HG02884 (cell line): ENCODE measurements around the gene IL6ST.
"Not testable (repeated sequence)": the region's sequence is repeated elsewhere in the genome, so short reads cannot be mapped to it uniquely, and the experiment has no call there.

Experiments
- ATAC-seq: cut with Tn5 transposase; IDR thresholded peaks from one replicate; pipeline ENCODE4 v1.9.1; 2021; ENCODE audit warnings: mild to moderate bottlenecking, moderate library complexity; ENCODE audit not compliant: unreplicated experiment

IL6ST gene

GRCh38 chr5:55969956-55970355 is 24.8 kb downstream of the IL6ST start:
- ATAC-seq: no peak

- no peak for ATAC-seq
Measured at GRCh38 chr5:55966284-55966683, 28.5 kb downstream of the IL6ST start.

- no peak for ATAC-seq
Measured at GRCh38 chr5:55965525-55965924, 29.2 kb downstream of the IL6ST start.

- ATAC-seq: no peak
Measured at GRCh38 chr5:55960779-55961178, 34.0 kb downstream of the IL6ST start.

- ATAC-seq: no peak
Measured at GRCh38 chr5:55959208-55959607, 35.6 kb downstream of the IL6ST start.

GRCh38 chr5:55941154-55941553 is 53.6 kb downstream of the IL6ST start:
- ATAC-seq: not testable (repeated sequence)

GRCh38 chr5:55937598-55937997 is 57.2 kb downstream of the IL6ST start:
- not testable (repeated sequence) for ATAC-seq

- no peak for ATAC-seq
Measured at GRCh38 chr5:55936100-55936693, 58.6 kb downstream of the IL6ST start.

GRCh38 chr5:55935371-55935770 is 59.4 kb downstream of the IL6ST start:
- ATAC-seq: no peak

- ATAC-seq: no peak
Measured at GRCh38 chr5:55934720-55935119, 60.0 kb downstream of the IL6ST start.

- ATAC-seq: no peak
Measured at GRCh38 chr5:55934115-55934613, 60.6 kb downstream of the IL6ST start.

- ATAC-seq: no peak
Measured at GRCh38 chr5:55933377-55934114, 61.2 kb downstream of the IL6ST start.

GRCh38 chr5:55932700-55933099 is 62.1 kb downstream of the IL6ST start:
- no peak for ATAC-seq

GRCh38 chr5:55929020-55929799 is 65.6 kb downstream of the IL6ST start:
- ATAC-seq: no peak

- ATAC-seq: no peak
Measured at GRCh38 chr5:55927861-55928655, 66.7 kb downstream of the IL6ST start.

GRCh38 chr5:55926476-55926875 is 68.3 kb downstream of the IL6ST start:
- ATAC-seq: no peak

- no peak for ATAC-seq
Measured at GRCh38 chr5:55925712-55926111, 69.1 kb downstream of the IL6ST start.

GRCh38 chr5:55925181-55925580 is 69.6 kb downstream of the IL6ST start:
- no peak for ATAC-seq

GRCh38 chr5:55924744-55925143 is 70.0 kb downstream of the IL6ST start:
- ATAC-seq: no peak

- no peak for ATAC-seq
Measured at GRCh38 chr5:55923865-55924500, 70.8 kb downstream of the IL6ST start.
